Measurements from ENCODE around the gene PDE8B.

PDE8B gene

DNA sequence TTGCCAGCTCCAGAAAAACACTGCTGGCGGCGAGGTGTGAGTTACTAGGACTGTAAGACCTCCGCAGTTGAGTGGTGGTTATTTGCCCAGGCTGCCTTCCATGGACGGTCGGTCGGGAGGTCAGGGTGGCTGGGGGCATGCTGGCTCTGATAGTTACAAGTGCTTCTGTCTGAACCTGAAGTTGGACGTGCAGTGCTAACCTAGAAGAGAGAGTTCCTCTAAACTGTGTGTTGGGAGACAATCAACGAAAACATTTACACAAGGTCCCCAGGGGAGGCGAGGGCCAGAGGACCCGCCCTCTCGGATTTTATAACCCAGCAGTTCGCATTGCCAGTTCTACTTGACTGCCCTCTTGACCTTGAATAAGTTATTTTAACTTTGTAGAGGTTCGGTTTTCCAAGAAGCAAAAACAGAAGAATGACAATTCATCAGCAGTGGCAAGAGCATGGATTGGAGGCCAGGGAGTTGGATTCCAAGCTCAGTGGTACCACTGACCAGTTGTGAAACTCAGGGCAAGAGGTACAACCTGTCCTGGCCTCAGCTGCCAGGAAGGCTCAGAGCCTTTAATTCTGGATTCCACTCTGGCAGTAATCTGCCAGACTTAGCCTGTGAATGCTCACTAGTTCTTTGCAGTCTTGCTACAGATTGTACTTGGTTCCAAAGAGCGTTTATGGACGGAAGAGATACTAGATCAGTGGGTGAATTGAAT is 28.7 kb upstream of the PDE8B start:
- Histone ChIP-seq H4K20me1 (no peaks in the 10 kb centered on the region), H3K36me3 (no peaks in the 10 kb centered on the region), H3K4me2 (peak overlapping the region in 7 of 11 experiments; percentile 19 to 53 (median 47); a peak in 13 of 22 replicates), H3K4me3 (no peak overlapping the region), H3K27me3 (peaks cover 0 to 8% (median 0%) of the 10 kb centered on the region in 11 experiments; a peak in 4 of 22 replicates), H3K4me1 (peaks cover 0 to 11% (median 8%) of the 10 kb centered on the region in 10 experiments; a peak in 9 of 20 replicates), H3K9me3 (replicated peaks in 1 of 11) (peaks cover 0 to 7% (median 0%) of the 10 kb centered on the region in 11 experiments; a peak in 6 of 22 replicates), H3K27ac (no peak overlapping the region), H3K9ac (no peak overlapping the region)
- TF ChIP-seq Cebpa-rat (IDR thresholded peaks at IDR 0.05) = no peak

DNA sequence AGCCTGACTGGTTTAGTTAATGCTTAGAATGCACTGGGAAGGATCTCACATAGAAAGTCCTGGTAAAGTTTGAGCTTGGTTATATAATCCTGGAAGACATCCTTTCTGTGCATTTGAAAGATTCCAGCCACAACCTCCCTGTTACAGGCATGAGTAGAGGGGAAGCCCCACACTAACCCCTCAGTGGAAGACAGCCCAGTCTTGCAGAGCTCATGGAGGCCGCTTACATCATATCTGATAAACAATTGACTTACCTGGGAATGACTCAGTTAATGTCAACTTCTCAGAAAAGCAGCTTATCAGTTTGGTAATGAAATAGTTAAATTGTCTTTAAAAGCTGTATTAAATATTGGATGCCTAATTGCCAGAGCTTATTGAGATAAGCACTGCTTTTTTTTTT is 28.1 kb upstream of the PDE8B start:
- Histone ChIP-seq H3K4me1 (peaks cover 0 to 11% (median 8%) of the 10 kb centered on the region in 10 experiments; a peak in 9 of 20 replicates), H3K4me2 (peak overlapping the region in 3 of 11 experiments; percentile 35 to 52 (median 47); a peak in 1 of 22 replicates), H3K4me3 (no peak overlapping the region), H3K27me3 (peaks cover 0 to 8% (median 0%) of the 10 kb centered on the region in 11 experiments; a peak in 4 of 22 replicates), H4K20me1 (no peaks in the 10 kb centered on the region), H3K9me3 (replicated peaks in 1 of 11) (peaks cover 0 to 7% (median 0%) of the 10 kb centered on the region in 11 experiments; a peak in 6 of 22 replicates), H3K27ac (no peak overlapping the region), H3K9ac (no peak overlapping the region), H3K36me3 (no peaks in the 10 kb centered on the region)
- TF ChIP-seq Cebpa-rat (IDR thresholded peaks at IDR 0.05) = no peak

DNA sequence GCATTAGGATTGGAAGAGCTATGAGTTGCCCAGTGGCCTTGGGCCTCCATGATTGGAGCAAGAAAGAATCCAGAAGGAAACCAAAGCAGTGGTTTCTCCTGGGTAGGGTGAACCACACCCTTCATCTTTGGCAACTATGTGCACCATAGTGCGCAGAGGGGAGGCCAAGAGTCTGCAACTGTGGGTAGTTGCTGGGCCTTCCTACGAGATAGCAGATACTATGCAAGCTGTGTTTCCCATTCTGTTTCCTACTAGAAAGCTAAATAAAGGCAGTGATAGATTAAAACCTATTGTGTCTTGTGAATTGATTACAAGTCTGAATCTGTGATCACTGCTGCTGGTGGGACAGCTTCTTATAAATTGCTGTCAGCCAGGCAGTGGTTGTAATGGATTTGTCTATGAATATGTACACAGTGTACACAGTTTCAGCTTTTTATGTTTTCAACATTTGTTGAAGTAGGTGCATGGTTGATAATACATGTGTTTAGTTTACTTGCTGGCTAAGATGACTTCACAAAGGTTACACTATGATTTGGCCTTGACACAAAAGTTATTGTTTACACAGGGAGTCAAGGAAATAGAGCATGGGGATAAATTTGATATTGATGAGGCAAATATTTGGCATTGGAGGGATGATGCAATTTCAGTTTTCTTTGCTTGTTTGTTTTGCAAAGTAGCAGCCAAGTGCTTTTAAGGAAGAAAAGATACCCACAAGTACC is 23.7 kb upstream of the PDE8B start:
- no peak overlapping the region for H3K27ac ChIP-seq
- no peaks in the 10 kb centered on the region for H4K20me1 ChIP-seq
- peaks cover 0 to 2% (median 0%) of the 10 kb centered on the region in 11 experiments; a peak in 5 of 22 replicates for H3K9me3 ChIP-seq (replicated peaks in 1 of 11)
- peaks cover 3 to 29% (median 11%) of the 10 kb centered on the region in 10 experiments for H3K4me1 ChIP-seq
- H3K27me3 ChIP-seq = no peaks in the 10 kb centered on the region
- H3K4me2 ChIP-seq = no peak overlapping the region
- H3K36me3 ChIP-seq = no peaks in the 10 kb centered on the region
- no peak overlapping the region for H3K9ac ChIP-seq
- no peak for TF ChIP-seq Cebpa-rat (IDR thresholded peaks at IDR 0.05)
- no peak overlapping the region for H3K4me3 ChIP-seq

DNA sequence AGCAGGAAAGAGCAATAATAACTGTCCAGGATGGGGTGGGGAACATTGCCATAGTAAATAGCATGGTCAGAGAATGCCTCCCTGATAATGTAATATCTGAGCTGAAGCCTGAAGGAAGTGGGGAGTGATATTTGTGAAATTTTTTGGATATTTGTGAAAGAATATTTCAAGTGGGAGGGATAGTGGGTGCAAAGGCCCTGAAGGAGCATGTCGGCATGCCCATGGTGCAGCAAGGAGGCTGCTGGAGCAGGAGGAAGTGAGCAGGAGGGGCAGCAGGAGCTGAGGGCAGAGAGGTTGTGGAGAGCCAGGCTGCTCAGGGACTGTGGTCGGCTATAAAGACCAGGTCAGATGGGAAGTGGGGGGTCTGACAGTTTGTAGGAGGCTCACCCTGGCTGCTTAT is 21.1 kb upstream of the PDE8B start:
- no peaks in the 10 kb centered on the region for H3K36me3 ChIP-seq
- no peaks in the 10 kb centered on the region for H3K27me3 ChIP-seq
- peak overlapping the region in 7 of 11 experiments; percentile 47 to 76 (median 58); a peak in 8 of 22 replicates for H3K4me2 ChIP-seq
- H3K4me3 ChIP-seq = no peak overlapping the region
- peaks cover 0 to 29% (median 10%) of the 10 kb centered on the region in 10 experiments; a peak in 13 of 20 replicates for H3K4me1 ChIP-seq
- no peaks in the 10 kb centered on the region for H4K20me1 ChIP-seq
- H3K27ac ChIP-seq = no peak overlapping the region
- peaks cover 0 to 6% (median 0%) of the 10 kb centered on the region in 11 experiments; a peak in 6 of 22 replicates for H3K9me3 ChIP-seq (replicated peaks in 1 of 11)
- TF ChIP-seq Cebpa-rat (IDR thresholded peaks at IDR 0.05) = no peak
- H3K9ac ChIP-seq = no peak overlapping the region

DNA sequence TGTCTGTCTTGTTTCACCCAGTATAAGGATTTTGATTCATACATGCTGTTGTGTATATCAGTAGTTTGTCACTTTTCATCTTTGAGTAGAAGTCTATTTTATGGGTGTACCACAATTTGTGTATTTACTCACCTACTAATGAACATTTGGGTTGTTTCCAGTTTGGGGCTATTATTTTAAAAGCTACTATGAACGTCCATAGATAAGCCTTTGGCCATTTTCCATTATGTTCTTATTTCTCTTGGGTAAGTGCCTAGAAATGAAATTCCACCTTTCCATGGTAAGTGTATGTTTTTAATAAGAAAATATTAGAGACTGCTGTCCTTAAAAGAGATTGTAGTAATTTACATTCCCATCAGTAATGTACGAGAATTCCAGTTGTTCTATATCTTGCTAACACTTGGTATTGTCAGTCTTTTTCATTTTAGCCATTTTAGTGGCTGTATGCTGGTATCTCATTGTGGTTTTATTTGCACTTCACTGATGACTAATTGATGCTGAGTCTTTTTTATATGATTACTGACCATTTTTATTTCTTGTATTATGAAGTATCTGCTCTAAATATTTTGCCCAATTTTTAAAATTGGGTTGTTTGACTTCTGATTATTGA is 17.9 kb upstream of the PDE8B start:
- Histone ChIP-seq H3K4me3 (no peak overlapping the region), H3K27ac (no peak overlapping the region)

DNA sequence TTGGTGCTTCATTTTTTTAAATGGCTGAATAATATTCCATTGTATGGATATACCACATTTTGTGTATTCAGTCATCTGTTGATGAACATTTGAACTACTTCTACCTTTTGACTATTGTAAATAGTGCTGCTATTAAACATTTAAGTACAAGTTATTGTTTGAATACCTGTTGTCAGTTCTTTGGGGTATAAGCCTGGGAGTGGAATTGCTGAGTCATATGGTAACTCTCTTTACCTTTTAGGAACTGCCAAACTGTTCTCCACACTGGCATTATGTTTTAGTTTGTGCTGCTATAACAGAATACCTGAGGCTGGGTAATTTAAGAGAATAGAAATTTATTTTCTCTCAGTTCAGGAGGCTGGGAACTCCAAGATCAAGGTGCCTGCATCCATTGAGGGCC is 15.7 kb upstream of the PDE8B start:
- Histone ChIP-seq H3K4me1 (peaks cover 0 to 4% (median 0%) of the 10 kb centered on the region in 10 experiments; a peak in 5 of 20 replicates), H3K9ac (no peak overlapping the region), H3K4me3 (no peak overlapping the region), H3K4me2 (no peak overlapping the region), H3K36me3 (no peaks in the 10 kb centered on the region), H3K27ac (no peak overlapping the region), H3K27me3 (no peaks in the 10 kb centered on the region), H4K20me1 (no peaks in the 10 kb centered on the region), H3K9me3 (replicated peaks in 1 of 11) (peaks cover 12 to 30% (median 21%) of the 10 kb centered on the region in 11 experiments)
- no peak for TF ChIP-seq Cebpa-rat (IDR thresholded peaks at IDR 0.05)

More for the DNA sequence above, 17.9 kb upstream of the PDE8B start:
- Histone ChIP-seq H3K27me3 (no peaks in the 10 kb centered on the region), H3K36me3 (no peaks in the 10 kb centered on the region), H3K4me2 (no peak overlapping the region), H4K20me1 (no peaks in the 10 kb centered on the region), H3K9ac (no peak overlapping the region), H3K4me1 (peaks cover 0 to 25% (median 10%) of the 10 kb centered on the region in 10 experiments; a peak in 13 of 20 replicates), H3K9me3 (replicated peaks in 1 of 11) (peaks cover 1 to 16% (median 10%) of the 10 kb centered on the region in 11 experiments; a peak in 15 of 22 replicates)
- TF ChIP-seq Cebpa-rat (IDR thresholded peaks at IDR 0.05) = no peak

DNA sequence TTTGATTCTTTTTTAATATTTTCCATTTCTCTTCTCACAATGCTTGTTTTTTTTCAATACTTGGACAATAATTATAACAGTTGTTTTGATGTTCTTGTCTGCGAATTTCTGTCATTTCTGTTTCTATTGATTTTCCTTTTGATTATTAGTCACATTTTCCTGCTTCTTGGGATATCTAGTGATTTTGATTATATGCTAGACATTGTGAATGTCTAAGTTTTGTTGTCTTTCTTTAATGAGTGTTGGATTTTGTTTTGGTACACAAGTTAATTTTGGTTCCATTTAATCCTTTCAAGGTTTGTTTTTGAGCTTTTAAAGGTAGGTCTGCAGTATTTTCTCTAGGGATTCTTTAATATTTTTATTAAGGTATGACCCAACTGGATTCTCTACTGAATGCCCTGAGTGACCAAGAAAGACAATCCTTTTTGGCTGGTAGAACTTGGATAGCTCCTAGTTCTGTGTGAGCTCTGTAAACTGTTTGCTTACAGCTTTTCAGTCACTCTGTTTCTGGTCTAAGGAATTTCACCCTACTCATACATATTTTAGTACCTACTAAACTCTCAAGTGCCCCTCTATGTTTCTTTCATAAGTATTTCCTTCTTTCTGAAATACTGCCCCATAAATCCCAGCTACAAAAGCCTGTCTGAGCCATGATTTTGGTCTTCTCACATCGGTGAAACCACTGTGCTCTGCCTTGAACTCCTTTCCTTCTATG is 12.5 kb upstream of the PDE8B start:
- no peak overlapping the region for H3K27ac ChIP-seq
- H3K4me1 ChIP-seq = no peaks in the 10 kb centered on the region
- H3K9me3 ChIP-seq (replicated peaks in 1 of 11) = peaks cover 12 to 25% (median 18%) of the 10 kb centered on the region in 11 experiments
- H4K20me1 ChIP-seq = no peaks in the 10 kb centered on the region
- TF ChIP-seq Cebpa-rat (IDR thresholded peaks at IDR 0.05) = no peak
- no peak overlapping the region for H3K9ac ChIP-seq
- H3K4me2 ChIP-seq = no peak overlapping the region
- no peak overlapping the region for H3K4me3 ChIP-seq
- no peaks in the 10 kb centered on the region for H3K36me3 ChIP-seq
- no peaks in the 10 kb centered on the region for H3K27me3 ChIP-seq

DNA sequence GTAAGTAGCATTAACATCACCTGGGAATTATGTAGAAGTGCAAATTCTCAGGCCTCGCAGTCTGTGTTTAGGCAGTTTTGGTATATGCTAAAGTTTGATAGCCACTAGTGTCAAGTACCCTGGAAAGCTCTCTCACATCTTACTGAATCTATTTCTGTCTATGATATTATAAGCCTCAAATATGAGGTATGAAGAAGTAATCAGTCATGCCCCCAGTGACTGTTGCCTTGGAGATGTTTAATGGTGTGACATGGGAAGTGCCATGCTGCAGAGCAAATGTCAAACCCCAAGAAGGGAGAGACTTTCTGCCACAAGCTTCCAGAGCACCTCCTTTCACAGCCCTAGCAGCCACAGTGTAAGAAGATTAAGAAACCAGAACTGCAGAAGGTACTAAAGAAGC is 9.8 kb upstream of the PDE8B start:
- Histone ChIP-seq H3K4me2 (no peak overlapping the region), H3K4me3 (no peak overlapping the region), H3K9me3 (replicated peaks in 1 of 11) (peaks cover 12 to 20% (median 14%) of the 10 kb centered on the region in 11 experiments), H3K4me1 (0 out of 20 replicates have a peak, but pooled peaks cover 0 to 7% (median 0%) of the 10 kb centered on the region in 10 experiments), H3K27me3 (no peaks in the 10 kb centered on the region), H3K9ac (no peak overlapping the region), H4K20me1 (no peaks in the 10 kb centered on the region), H3K27ac (no peak overlapping the region), H3K36me3 (no peaks in the 10 kb centered on the region)
- no peak for TF ChIP-seq Cebpa-rat (IDR thresholded peaks at IDR 0.05)
